HG03175 (cell line): Measurements from ENCODE around the gene CAPN2.
A peak's percentile ranks its signal among the peaks of the same experiment; 100 is the strongest.

Experiments
- ATAC-seq: cut with Tn5 transposase; IDR thresholded peaks from one replicate; pipeline ENCODE4 v1.9.1; 2021; ENCODE audit warnings: mild to moderate bottlenecking, moderate library complexity; ENCODE audit not compliant: unreplicated experiment

The CAPN2 gene

DNA sequence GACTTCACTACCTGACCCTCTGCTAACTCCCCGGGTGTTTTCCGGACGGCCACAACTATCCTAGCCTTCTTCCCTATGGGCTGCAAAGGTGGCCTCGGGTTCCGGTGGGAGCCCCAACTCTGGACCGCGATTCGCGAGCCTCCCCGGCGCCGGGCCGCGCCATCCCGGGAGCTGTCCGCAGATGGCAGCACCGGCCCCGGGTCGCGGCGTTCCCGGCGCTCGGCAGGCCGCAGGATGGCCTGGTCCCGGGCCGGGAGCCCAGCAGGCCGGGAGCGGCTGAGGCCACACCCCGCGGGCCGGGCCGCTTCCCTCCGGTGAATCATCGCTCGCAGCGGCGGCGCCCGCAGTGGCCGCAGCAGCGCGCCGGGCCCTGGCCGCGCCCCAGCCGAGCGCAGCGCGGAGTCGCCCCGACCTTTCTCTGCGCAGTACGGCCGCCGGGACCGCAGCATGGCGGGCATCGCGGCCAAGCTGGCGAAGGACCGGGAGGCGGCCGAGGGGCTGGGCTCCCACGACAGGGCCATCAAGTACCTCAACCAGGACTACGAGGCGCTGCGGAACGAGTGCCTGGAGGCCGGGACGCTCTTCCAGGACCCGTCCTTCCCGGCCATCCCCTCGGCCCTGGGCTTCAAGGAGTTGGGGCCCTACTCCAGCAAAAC is at the start of gene CAPN2:
Gene CAPN2 (plus strand): TSS at position 346 of the 656 bp plus-strand sequence. CDS start 102 bp downstream, at position 448.
- peak; percentile 56 for ATAC-seq

DNA sequence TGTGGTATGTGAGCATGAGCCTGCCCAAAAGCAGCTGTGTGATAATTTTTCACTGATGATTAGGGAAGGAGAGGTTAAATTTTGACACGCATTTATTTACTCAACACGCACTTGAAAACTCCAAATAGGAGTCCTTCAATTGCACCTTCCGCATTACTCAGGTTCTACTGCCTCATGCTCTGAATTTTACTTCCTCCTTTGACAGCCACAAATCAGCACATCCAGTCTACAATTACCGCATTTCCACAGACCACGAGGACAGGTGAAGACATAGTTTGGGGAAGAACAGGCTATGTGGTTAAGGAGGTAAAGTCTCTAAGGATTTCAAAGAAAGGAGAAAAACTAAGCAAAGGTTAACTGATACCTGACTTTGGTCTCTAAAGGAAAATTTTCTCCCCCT is 49.4 kb upstream of the CAPN2 start:
- no peak for ATAC-seq

DNA sequence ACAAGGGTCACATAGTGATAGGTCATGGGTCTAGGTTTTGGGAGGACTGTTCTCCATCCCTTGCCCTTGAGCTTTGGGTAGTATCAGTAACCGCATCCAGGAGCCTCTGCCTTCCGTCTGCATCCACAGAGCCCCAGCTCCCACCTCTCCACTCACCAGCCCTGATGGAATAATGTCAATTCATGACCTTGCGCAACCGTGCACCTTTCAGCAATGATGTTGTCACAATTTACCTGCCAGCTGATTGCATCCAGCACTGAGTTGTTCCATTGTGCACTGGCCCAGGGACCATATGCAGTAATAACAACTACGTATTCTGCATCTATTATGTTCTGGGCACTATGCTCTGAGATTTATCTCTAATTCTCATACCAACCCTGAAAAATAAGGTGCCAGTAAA is 48.2 kb upstream of the CAPN2 start:
- ATAC-seq = no peak

DNA sequence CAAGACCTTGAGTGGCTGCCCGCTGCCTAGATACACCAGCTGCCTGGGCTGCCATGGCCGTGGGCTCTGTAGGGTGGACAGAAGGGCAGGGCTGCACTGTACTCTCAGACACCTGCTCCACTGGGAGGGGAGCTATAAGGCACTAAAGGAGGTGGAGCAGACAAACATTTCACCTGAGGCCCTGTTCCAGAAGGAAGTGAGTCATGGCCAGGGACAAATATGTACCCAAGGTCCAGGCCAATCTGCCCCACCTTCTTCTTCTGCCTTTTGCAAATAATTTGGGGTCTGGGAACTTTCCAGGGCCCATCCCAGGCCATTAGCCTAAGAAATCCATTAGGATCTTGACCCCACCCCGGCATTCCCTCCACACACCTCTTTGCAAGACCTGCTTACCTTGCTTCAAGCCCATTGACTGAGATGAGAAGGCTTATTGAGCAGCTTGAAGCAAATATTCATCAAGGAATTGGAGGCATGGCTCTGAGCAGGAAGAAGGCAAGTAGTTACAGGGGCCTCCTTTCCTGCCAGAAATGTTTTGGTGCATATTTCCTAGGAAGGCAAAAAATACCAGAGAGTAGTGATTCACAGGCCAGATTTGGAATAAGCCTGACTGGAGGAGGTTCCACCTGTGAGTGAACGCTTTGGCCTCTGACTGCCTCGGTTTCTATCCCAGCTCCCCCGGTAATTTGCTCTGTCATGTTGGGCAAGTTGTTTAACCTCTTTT is 46.6 kb upstream of the CAPN2 start, which contains the start of gene CAPN8:
Gene CAPN8 (minus strand): TSS at position 110 of the 721 bp plus-strand sequence. CDS start 55 bp downstream, at position 55.
- no peak for ATAC-seq

DNA sequence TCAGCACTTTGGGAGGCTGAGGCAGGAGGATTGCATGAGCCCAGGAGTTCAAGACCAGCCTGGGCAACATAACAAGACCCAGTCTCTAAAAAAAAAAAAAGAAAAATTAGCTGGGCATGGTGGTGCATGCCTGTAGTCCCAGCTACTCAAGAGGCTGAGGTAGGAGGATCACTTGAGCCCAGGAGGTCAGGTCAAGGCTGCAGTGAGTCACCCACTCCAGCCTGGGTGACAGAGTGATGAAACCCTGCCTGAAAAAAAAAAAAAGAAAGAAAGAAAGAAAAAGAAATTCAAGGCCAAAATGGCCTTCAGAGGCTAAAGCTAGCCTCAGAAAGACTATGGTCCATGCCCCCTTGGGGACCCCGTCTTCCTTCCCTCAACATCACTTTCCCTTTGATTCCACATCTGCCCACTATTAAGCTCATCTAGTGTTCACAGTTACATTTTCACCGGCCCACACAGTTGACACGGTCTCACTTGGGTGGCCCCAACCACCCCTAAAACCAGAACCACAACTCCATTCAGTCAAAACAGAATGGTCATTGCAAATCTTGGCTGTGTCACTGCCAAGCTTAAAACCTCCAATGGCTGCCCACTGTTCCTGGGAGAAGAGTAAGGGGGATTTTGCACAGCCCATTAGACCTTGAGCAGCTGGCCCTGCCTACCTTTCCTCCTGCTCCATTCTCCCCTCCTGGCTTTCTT is 44.7 kb upstream of the CAPN2 start:
- no peak for ATAC-seq

DNA sequence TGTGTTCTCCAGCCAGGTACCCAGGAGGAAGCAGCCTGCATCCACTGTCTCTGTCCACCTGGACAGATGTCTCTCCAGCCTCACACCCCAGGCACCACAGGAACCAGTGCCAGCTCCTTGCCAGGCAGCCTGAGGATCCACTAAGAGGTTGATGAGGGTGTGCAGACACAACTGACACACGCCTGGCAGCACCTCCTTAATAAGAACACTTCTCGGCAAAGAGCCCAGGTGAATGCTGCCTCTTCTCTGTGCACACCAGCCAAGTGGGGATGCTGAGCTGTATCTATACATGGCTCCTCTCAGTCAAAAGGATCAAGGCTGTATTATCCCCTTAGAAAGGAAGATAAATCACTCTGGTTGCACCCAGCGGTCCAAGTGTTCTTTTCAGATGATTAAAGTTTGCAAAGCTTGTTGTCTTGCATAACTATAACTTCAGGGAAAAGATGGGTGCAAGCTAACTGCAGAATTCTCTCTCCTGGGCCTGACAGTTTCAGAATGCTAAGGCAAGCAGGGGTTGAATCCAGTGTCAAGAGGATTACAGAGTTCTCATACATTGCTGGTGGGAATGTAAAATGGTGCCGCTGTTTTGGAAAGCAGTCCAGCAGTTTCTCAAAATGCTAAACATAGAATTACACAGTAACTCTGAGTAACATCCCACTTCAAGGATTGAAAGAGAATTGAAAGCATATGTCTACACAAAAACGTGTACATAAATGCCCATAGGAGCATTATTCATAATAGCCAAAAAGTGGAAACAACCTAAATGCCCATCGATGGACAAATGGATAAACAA is 43.1 kb upstream of the CAPN2 start:
- ATAC-seq = no peak

DNA sequence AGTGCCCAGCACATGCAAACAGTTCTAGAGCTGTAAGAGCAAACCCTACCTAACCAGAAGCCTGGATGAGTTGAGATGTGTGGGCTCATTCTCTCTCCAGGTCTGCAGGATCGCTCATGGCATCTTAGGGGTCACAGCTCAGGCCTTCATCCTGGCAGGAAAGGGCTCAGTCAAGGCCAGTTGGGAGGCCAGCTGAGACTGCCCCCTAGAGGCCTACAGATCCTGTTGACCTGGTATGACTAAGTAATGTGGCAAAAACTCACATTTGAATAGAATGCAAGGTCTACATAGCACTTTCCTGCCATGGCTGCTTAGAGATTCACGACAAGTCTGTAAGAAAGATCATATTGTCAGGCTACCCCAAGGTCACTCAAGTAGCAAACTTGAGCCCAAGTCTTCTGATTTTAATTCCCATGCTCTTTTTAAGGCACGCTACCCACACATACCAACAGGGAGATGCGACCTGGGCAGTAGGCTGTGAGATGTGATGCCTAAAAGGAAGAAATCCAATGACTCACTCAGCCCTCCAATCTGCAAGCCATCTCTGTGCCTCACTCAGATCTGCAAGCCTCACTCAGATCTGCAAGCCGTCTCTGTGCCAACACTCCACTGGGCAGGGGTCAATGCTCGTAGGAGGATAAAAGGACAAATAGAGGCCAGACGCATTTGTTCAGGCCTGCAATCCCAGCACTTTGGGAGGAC is 41.7 kb upstream of the CAPN2 start:
- no peak for ATAC-seq

DNA sequence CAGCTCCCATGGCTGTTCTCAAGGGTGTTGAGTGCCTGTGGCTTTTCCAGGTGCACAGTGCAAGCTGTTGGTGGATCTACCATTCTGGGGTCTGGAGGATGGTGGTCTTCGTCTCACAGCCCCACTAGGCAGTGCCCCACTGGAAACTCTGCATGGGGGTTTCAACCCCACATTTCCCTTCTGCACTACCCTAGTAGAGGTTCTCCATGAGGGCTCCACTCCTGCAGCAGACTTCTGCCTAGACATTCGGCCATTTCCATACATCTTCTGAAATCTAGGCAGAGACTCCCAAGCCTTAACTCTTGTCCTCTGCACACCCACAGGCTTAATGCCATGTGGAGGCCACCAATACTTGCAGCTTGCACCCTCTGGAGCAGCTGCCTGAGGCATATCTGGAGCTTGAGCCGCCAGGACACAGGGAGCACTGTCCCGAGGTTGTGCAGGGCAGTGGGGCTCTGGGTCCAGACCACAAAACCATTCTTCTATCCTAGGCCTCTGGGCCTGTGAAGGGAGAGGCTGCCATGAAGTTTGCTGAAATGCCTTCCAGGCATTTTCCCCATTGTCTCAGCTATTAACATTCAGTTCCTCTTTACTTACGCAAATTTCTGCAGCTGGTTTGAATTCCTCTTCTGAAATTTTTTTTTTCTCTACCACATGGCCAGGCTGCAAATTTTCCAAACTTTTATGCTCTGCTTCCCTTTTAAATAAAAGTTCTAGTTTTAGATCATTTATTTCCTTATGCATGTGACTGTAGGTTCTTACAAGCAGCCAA is 38.0 kb upstream of the CAPN2 start:
- ATAC-seq = no peak

DNA sequence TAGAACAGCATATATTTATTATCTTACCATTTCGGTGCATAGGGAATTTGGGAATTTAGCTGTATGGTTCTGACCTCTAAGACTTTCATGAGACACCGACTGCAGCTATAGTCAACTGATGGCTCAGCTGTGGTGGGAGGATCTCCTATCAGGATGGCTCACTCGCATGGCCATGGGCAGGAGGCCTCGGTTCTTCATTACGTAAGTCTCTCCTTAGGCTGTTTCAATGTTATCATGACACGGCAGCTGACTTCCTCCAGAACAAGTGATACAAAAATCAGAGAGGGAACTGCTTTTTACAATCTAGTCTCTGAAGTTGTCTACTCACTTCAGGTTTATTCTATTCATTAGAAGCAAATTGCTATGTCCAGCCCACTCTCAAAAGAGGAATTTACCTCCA is 33.5 kb upstream of the CAPN2 start:
- no peak for ATAC-seq

DNA sequence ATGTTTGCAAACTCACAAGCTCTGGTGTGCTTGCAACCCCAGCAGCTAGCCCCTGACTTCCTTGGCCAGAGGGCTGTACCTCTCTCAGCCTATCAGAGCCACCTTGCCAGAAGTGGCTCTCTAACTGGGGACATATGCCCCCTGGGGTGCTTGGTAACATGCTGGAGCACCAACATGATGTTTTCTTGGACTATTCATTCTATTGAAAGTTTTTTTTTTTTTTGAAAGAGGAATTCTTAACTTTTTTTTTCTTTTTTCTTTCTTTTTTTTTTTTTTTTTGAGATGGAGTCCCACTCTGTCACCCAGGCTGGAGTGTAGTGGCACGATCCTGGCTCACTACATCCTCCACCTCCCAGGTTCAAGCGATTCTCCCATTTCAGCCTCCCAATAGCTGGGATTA is 32.2 kb upstream of the CAPN2 start:
- no peak for ATAC-seq

DNA sequence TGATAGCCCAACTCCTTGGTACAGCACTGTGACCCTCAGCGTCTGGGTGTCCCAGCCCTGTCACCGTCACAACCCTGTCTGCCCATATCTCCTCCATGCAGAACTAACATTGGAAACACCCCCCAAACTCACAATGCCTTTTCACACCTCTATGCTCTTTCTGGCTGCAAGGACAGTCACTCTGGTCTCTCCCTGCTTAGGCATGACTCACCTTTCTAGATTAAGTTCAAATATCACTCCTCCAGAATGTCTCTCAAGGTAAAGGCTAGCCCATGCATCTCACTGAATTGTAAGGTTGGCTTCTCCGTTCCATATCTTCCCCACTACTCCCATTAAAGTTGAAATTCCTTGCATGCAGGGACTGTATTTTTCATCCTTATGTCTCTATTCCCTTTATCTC is 29.8 kb upstream of the CAPN2 start:
- no peak for ATAC-seq

DNA sequence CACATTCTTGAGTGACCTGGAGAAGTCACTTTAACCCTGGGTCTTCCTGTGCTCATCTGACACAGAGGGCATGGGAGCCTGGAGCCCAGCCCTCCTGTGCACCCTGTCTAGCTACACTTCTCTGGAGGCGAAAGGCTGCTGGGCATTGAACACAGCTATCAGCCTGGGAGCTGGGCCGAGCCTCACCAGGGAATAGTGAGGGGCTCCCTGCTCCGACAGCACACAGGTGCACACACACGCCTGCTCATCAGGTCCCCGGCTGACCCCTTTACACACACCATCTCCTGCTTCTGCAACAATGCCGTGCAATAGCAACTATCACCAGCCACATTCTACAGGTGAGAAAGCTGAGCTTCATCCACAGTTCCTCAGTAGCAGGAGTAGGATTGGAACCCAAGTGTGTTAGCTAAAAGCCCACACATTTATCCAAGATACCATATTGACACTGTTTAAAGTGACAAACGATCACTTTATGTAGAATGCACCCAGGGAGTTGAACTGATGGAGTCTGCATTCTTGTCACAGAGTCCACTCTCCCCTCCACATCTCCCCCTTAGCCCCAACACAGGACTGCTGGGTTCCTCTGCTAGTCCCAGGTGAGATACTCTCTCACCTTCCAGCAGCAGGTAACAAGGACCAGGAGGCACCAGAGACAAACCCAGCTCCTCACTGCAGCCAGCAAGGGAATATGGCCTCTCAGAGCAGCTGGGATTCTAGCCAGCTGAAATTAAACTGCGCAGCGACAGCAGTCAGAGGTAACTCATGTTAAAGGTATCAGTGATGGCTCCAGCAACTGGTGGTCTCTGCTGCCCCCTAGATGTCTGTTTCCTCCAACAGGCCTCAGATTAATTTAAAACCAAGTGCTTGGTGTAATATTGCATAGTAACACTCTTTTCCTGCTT is 28.5 kb upstream of the CAPN2 start:
- ATAC-seq = peak; percentile 64

DNA sequence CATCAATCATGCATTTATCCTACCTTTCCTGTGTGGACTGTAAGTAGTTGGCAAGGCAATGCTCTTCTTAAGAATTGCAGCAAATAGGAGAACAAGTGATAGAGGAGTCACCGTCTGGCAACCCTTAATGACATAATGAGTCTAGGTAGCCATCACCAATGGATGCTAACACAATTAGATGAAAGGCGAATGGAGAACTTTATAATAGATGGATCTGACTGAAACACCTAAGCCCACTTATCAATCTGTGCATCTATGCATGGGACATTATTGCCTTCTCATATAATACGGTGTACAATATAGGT is 27.9 kb upstream of the CAPN2 start:
- no peak for ATAC-seq

DNA sequence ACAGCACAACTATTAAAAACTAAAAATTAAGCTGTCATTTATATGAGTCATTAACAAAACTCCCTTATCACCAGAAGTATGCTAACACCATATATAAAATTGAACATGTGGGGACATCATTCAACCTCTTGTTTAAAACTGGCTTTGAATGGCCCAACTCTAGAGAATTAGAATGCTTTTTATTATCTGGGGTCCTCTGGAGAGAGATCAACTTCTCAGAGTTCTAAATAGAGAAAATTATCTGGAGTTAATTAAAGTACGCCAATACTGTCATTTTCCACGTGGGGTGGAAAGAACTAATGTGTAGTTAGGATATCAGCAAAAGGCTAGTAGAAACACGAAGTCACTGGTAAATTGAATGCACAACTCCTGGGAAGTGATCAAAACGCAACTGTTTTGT is 21.2 kb upstream of the CAPN2 start:
- ATAC-seq = no peak

DNA sequence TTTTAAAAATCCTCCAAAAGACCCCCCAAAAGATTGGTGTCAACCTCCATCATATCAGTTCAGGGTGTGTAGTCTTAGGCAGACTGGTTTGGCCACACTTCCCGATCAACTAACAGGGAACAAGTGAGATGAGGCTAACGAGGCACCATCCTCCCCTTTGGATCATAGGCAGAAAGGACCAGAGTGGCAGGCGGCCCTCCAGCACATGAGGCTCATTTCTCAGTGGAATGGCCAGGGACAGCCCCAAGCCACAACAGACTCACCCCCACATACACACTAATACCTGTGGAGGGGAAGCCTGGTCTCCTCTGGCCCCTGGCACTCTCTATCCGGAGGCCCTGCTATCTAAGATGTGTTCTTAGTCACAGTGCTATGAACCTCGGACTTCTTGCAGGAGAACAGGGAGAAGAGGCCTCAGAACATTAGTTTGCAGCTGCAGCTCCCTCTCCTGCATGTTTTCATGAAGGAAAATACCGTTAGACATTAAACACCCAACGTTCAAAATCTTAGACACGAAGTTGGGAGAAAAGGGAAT is 17.3 kb upstream of the CAPN2 start:
- ATAC-seq = no peak

DNA sequence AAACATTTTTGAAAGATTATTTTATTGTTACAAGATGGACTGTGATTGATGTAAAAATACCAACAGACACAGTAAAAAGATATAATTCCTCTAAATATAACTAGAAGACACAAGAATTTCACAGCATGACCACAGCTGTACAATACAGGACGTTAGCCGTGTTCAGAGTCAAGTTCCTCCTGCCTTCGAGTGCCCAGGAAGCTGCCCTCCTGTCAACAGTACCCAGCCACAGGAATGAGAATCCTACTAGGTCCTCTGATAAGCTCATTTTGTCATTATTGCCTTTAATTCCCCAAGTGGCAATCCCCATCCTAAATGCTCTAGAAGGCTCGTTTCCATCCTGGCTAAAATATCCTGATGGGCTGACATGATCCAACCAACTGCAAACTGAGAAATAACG is 16.4 kb upstream of the CAPN2 start:
- no peak for ATAC-seq

DNA sequence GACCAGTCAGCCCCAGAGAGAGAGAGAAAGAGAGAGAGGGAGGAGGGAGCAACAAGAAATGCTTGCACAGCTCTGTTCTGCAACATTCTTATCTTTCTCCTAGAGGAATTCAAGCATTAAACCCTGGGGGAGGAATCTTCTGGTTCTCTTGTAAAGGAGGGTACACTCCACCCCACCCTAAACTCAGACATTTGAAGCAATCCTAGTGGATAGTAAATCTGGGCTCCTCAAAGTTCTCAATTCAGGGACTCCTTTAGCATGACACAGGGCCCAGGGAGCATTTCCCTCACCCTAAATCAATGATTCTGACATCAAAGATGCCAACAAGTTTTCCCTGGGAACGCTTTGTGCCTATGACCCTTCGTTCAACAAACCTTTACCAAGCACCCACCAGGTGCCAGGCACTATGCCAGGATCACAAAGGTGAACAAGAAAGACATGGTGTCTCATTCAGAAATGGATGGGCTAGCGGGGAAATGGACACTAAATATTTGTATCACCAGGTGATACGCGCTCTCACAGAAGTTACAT is 11.9 kb upstream of the CAPN2 start:
- ATAC-seq = no peak

DNA sequence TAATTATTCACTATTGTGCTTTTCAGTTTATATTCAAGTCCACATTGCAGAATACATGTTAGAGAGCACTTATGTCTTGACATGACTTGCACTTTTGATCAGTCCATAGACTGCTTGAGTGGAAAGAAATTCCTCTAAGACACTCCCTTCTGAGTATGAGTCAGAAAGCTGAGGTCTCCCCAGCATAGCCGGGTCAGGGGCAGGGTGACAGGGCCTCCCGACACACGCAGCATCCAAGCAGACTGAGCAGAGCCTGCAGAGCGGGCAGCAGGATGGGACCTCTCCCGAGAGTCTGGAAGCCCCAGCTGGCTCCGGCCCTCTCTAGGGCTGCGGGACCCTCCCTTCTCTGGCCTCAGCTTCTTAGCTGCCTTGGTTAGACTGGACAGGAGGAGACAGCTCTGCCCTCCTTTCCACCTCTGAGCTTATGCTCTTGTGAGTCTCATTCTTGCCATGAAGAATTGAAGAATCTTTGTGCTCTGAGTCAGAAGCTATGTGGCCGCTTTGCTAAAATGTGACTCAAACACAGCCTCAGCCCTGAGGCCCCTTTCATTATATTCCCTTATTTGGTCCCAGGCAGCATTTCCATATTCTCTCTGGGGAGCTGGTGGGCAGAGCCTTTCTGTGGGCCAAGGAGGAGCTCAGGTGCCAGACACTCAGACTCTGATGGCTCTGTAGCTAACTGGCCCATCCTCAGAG is 11.2 kb upstream of the CAPN2 start:
- ATAC-seq = no peak
